Fibroblast of lung (primary cell): ENCODE results near the gene ATP2A1. TPM values are rescaled to one million over a fixed set of nuclear protein-coding genes. Genes with fewer than 3 reads are reported as not detected.

Experiments used
- DNase-seq, 2 donors: peaks; one replicate each; pipeline versions ENCODE4 v3.0.0 to v3.0.0-alpha.2; 2010; ENCODE audit warnings: low read depth in 2 of 2
- H2AFZ ChIP-seq: 2 replicates; pipeline ENCODE4 v1.5.1; 2012; ENCODE audit warnings: low read length, control low read depth, inconsistent platforms
- H3K27ac ChIP-seq: 2 replicates; pipeline ENCODE4 v1.5.1; 2011; ENCODE audit warnings: low read length, control low read depth; ENCODE audit not compliant: insufficient read depth
- H3K27me3 ChIP-seq: 2 replicates; pipeline ENCODE4 v1.5.1; 2011; ENCODE audit warnings: mild to moderate bottlenecking, low read length; ENCODE audit not compliant: control insufficient read depth, insufficient read depth
- H3K36me3 ChIP-seq: 2 replicates; pipeline ENCODE4 v1.5.1; 2011; ENCODE audit warnings: low read length; ENCODE audit not compliant: control insufficient read depth, insufficient read depth
- H3K4me1 ChIP-seq: 2 replicates; pipeline ENCODE4 v1.5.1; 2011; ENCODE audit warnings: low read length; ENCODE audit not compliant: control insufficient read depth, insufficient read depth; ENCODE audit errors: extremely low read depth
- H3K4me2 ChIP-seq: 2 replicates; pipeline ENCODE4 v1.5.1; 2011; ENCODE audit warnings: low read length, control low read depth; ENCODE audit not compliant: insufficient read depth; ENCODE audit errors: extremely low read depth
- H3K4me3 ChIP-seq, 4 experiments: fragments of 200-600 bp in 1 of 4; sonication (generic) in 1 of 4; replicated peaks in 1 of 4; 2 replicates each; pipeline ENCODE4 v1.5.1; 2011 to 2016; ENCODE audit warnings: low read length in 4 of 4, low read depth in 3 of 4, mild to moderate bottlenecking in 3 of 4, control low read depth in 2 of 4, inconsistent platforms in 1 of 4, mixed read lengths in 1 of 4; ENCODE audit not compliant: insufficient read depth in 1 of 4; ENCODE audit errors: control extremely low read depth in 1 of 4
- H3K79me2 ChIP-seq: 2 replicates; pipeline ENCODE4 v1.5.1; 2012; ENCODE audit warnings: mild to moderate bottlenecking, low read length, inconsistent platforms; ENCODE audit not compliant: control insufficient read depth, insufficient read depth
- H3K9ac ChIP-seq: 2 replicates; pipeline ENCODE4 v1.5.1; 2011; ENCODE audit warnings: mild to moderate bottlenecking, low read length, control low read depth; ENCODE audit not compliant: insufficient read depth
- H3K9me3 ChIP-seq: 2 replicates; pipeline ENCODE4 v1.5.1; 2012; ENCODE audit warnings: low read depth, low read length; ENCODE audit not compliant: control insufficient read depth, insufficient read depth
- H4K20me1 ChIP-seq: 2 replicates; pipeline ENCODE4 v1.5.1; 2011; ENCODE audit warnings: low read length; ENCODE audit not compliant: control insufficient read depth, insufficient read depth; ENCODE audit errors: extremely low read depth
- EZH2 ChIP-seq: IDR thresholded peaks from 2 replicates; pipeline ENCODE4 v1.5.1; 2012; ENCODE audit warnings: low read length, control low read depth, mild to moderate bottlenecking; ENCODE audit errors: missing control alignments
- polyA plus RNA-seq, 2 donors: library from polyadenylated mRNA; depleted of rRNA in 1 of 2; stranded (reverse) in 1 of 2; unstranded in 1 of 2; fragments of >200 nt; gene quantifications; 2 replicates each; pipeline ENCODE4 v1.2.1, GENCODE V29; 2011 to 2012; ENCODE audit warnings: missing spikeins in 1 of 2
- total RNA-seq: library from RNA; depleted of rRNA; stranded (reverse); fragments of >200 nt; gene quantifications from 2 replicates; pipeline ENCODE4 v1.2.1, GENCODE V29; 2014
- TF ChIP-seq, protein P1 (sequence below), 2 donors: IDR thresholded peaks in 1 of 2; conservative IDR thresholded peaks in 1 of 2; 1 replicate in 1 of 2; 2 replicates in 1 of 2; pipeline ENCODE4 v1.5.1; 2011 to 2012; ENCODE audit warnings: low read length in 2 of 2, control low read depth in 1 of 2, inconsistent platforms in 1 of 2, low read depth in 1 of 2, mild to moderate bottlenecking in 1 of 2

Gene ATP2A1
- total and polyA plus RNA-seq, 2 donors (not counting 1 experiment from before 2014, with no cell fraction given): 0.22 to 0.33 TPM

DNA sequence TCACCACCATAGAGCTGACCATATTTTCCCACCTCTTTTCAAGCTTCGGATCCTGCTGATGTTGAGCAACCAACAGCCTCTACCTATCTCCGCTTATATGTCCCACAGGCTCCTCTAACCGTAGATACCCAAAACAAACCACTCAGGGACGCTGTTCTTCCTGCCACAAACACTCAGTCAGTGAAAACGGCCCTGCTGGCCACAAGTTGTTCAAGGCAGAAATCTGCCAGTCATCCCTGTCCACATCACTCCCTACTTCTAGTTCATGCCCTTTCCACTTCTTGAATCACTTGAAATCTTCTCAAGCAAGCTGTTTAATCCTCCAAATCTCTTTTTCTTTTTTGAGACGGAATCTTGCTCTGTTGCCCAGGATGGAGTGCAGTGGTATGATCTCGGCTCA, 38.8 kb downstream of the ATP2A1 start:
- Histone ChIP-seq H3K27me3 (no peaks in the 10 kb centered on the region), H3K4me1 (no peaks in the 10 kb centered on the region), H3K9me3 (no peaks in the 10 kb centered on the region), H3K9ac (no peak overlapping the region), H4K20me1 (no peaks in the 10 kb centered on the region), H3K79me2 (no peaks in the 10 kb centered on the region), H3K36me3 (peaks cover 3% of the 10 kb centered on the region), H3K4me2 (no peak overlapping the region), H3K4me3 (no peak overlapping the region), H3K27ac (no peak overlapping the region), H2AFZ (no peak overlapping the region)
- DNase-seq: no peak
- TF ChIP-seq, protein P1, sequence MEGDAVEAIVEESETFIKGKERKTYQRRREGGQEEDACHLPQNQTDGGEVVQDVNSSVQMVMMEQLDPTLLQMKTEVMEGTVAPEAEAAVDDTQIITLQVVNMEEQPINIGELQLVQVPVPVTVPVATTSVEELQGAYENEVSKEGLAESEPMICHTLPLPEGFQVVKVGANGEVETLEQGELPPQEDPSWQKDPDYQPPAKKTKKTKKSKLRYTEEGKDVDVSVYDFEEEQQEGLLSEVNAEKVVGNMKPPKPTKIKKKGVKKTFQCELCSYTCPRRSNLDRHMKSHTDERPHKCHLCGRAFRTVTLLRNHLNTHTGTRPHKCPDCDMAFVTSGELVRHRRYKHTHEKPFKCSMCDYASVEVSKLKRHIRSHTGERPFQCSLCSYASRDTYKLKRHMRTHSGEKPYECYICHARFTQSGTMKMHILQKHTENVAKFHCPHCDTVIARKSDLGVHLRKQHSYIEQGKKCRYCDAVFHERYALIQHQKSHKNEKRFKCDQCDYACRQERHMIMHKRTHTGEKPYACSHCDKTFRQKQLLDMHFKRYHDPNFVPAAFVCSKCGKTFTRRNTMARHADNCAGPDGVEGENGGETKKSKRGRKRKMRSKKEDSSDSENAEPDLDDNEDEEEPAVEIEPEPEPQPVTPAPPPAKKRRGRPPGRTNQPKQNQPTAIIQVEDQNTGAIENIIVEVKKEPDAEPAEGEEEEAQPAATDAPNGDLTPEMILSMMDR (conservative IDR thresholded peaks at IDR 0.05 in 1 of 2, IDR thresholded peaks at IDR 0.05 in 1 of 2; ENCODE audit: low read depth in 1 of 2, low read length in 2 of 2): no peak
- TF ChIP-seq EZH2: no peak

DNA sequence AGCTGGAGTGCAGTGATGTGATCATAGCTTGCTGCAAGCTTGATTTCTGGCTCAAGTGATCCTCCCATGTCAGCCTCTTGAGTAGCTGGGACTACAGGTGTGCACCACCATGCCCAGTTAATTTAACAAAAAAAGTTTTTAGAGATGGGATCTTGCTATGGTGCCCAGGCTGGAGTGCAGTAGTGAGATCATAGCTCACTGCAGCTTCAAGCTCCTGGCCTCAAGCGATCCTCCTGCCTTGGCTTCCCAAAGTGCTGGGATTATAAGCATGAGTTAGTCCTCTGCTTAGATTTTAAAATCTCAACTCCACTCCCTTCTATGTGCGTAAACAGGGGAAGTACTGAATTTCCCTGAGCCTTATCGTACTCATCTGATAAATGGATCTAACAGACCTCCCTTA, 40.4 kb downstream of the ATP2A1 start:
- no peak overlapping the region for H3K27ac ChIP-seq
- H2AFZ ChIP-seq: no peak overlapping the region
- no peak overlapping the region for H3K4me2 ChIP-seq
- H3K79me2 ChIP-seq: no peaks in the 10 kb centered on the region
- H4K20me1 ChIP-seq: no peaks in the 10 kb centered on the region
- no peaks in the 10 kb centered on the region for H3K27me3 ChIP-seq
- peaks cover 3% of the 10 kb centered on the region for H3K36me3 ChIP-seq
- H3K9me3 ChIP-seq: no peaks in the 10 kb centered on the region
- H3K9ac ChIP-seq: no peak overlapping the region
- TF ChIP-seq, protein P1 (conservative IDR thresholded peaks at IDR 0.05 in 1 of 2, IDR thresholded peaks at IDR 0.05 in 1 of 2; ENCODE audit: low read depth in 1 of 2, low read length in 2 of 2): no peak
- no peak for TF ChIP-seq EZH2
- DNase-seq: no peak
- H3K4me1 ChIP-seq: no peaks in the 10 kb centered on the region
- H3K4me3 ChIP-seq: no peak overlapping the region

DNA sequence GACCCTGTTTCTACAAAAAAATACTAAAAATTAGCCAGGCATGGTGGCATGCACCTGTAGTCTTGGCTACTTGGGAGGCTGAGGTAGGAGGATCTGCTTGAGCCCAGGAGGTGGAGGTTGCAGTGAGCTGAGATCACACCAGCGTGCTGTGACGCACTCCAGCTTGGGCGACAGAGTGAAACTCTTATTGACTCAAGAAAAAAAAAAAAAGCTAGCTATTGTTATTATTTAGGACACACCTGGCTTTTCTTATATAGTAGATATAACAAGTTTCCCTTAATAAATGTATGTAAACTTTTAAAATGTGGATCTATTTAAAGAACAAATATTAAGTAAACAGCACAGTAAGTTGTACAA, 44.9 kb downstream of the ATP2A1 start:
- no peaks in the 10 kb centered on the region for H3K27me3 ChIP-seq
- H3K79me2 ChIP-seq: no peaks in the 10 kb centered on the region
- H3K9me3 ChIP-seq: no peaks in the 10 kb centered on the region
- peaks cover 3% of the 10 kb centered on the region for H3K36me3 ChIP-seq
- no peak overlapping the region for H3K9ac ChIP-seq
- no peak for DNase-seq
- H3K4me1 ChIP-seq: no peaks in the 10 kb centered on the region
- H2AFZ ChIP-seq: no peak overlapping the region
- H4K20me1 ChIP-seq: no peaks in the 10 kb centered on the region
- no peak overlapping the region for H3K4me3 ChIP-seq
- TF ChIP-seq, protein P1 (conservative IDR thresholded peaks at IDR 0.05 in 1 of 2, IDR thresholded peaks at IDR 0.05 in 1 of 2; ENCODE audit: low read depth in 1 of 2, low read length in 2 of 2): no peak
- TF ChIP-seq EZH2: no peak
- no peak overlapping the region for H3K4me2 ChIP-seq
- H3K27ac ChIP-seq: no peak overlapping the region
